GM10248 (cell line): ENCODE measurements around the gene MARCHF3.

ENCODE experiments used
- CTCF ChIA-PET: fragments of 300-600 bp; sonication (Branson Sonifier 250); formaldehyde crosslinking; extraction: SDS; loops from one replicate; lab custom pipeline; 2021; ENCODE audit warnings: antibody characterized with exemption; lab: Yijun Ruan, JAX
- POLR2A ChIA-PET: fragments of 350-650 bp; sonication (Branson Sonifier 250); formaldehyde crosslinking; extraction: SDS; loops from one replicate; lab custom pipeline; 2020; ENCODE audit warnings: antibody characterized with exemption; lab: Yijun Ruan, JAX
- DNase-seq: peaks from one replicate; pipeline ENCODE4 v3.0.0; 2012; ENCODE audit errors: extremely low spot score
- CTCF ChIP-seq: IDR thresholded peaks from 2 replicates; pipeline ENCODE4 v1.5.1; 2012; ENCODE audit warnings: mild to moderate bottlenecking, low read depth; ENCODE audit errors: extremely low read depth, missing control alignments, control extremely low read depth

Gene MARCHF3

GRCh38 chr5:126959188-126959587, 71.2 kb downstream of the MARCHF3 start:
- TF ChIP-seq CTCF: no peak
- POLR2A ChIA-PET: no interaction called here
- DNase-seq: no peak
- CTCF ChIA-PET: interaction anchor here (1.2 to 1.9 kb wide), 3 partner anchors 10 to 16 kb away, joined by 3 to 4 read pairs (median 3); no protein-coding TSS in a partner anchor

GRCh38 chr5:126956991-126957390, 73.4 kb downstream of the MARCHF3 start:
- ChIA-PET POLR2A (no interaction called here), CTCF (interaction anchor here (0.9 to 1.6 kb wide), 4 partner anchors 11 to 57 kb away, joined by 3 read pairs; no protein-coding TSS in a partner anchor)
- TF ChIP-seq CTCF: no peak
- no peak for DNase-seq

DNA sequence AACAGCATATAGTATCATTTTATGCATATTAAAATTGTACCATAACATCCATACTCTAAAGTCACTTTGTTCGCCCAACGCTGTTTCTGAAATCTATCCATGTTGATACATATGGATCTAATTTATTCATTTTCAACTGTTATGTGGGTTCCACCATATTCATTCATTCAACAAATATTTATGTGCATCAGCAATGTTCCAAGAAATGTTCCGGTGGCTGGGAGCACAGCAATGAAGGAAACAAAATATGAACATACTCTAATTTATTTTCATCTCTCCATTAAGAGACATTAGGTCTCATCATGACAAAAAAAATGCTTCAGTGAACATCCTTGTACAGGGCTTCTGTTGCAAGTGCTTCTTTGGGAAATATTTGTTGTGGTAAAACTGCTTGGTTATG, 75.4 kb downstream of the MARCHF3 start:
- no peak for DNase-seq
- ChIA-PET POLR2A (no interaction called here), CTCF (no interaction called here)
- TF ChIP-seq CTCF: no peak

DNA sequence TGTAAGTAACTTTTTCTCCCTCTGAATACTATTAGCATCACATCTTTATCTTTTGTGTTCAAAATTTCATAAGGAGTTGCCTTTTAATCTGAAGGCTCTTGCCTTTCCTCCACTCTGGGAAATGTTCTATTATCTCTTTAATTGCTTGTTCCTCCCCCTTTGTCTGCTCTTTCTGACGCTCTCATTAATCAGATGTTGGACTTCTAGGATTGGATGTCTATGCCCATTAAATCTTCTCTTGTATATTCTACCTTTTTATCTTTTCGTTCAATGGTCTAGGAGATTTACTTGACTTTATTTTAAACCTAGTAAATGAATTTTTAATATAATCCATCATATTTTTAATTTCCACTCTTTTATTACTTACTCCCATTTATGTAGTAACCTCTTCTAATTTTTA, 76.7 kb downstream of the MARCHF3 start:
- POLR2A ChIA-PET: no interaction called here
- no peak for TF ChIP-seq CTCF
- DNase-seq: no peak
- CTCF ChIA-PET: interaction anchor here (0.7 kb wide), 1 partner anchor 197 kb away, joined by 3 read pairs; no protein-coding TSS in a partner anchor

DNA sequence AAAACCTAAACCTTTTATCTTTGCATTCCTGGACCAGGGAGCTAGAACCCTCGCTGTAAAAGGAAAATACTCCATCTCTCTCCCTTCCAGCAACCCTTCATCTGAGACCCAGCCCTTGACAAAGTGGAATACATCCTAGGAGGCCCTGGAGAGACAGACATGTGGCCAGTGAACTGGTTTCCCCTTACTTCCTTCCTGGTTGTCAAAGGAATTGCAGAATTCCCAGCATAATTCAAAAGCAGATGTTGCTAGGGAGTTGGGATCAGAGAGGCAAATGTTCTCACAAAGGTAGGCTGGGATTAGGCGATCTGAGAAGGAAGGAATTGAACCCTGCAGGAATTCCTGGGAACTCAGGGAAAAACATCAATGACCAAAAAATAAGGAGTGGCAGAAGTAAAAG, 80.9 kb downstream of the MARCHF3 start:
- CTCF ChIA-PET: interaction anchor here (0.8 to 1.4 kb wide), 4 partner anchors 9 to 66 kb away, joined by 3 to 5 read pairs (median 3); no protein-coding TSS in a partner anchor
- POLR2A ChIA-PET: no interaction called here
- no peak for TF ChIP-seq CTCF
- no peak for DNase-seq

DNA sequence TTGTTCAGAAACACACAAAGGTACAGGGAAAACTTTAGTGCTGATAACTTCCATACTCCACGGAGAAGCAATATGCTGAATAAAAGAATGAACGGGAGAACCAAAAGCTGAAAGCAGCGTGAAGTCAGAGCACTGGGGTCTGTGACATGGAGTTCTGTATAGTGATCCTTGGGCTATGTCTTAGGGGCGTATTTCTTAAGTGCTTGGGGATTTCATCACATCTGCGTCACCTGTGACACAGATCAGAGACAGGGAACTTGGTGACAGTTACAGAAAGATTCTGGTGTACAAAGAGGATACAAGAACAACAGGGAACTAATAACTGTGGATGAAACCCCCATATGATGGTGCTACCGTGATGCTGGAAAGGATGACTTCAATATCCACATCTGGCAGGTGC, 81.9 kb downstream of the MARCHF3 start:
- no peak for TF ChIP-seq CTCF
- POLR2A ChIA-PET: no interaction called here
- CTCF ChIA-PET: interaction anchor here (0.8 kb wide), 1 partner anchor 10 kb away, joined by 3 read pairs; no protein-coding TSS in a partner anchor
- DNase-seq: no peak
